Mononuclear cell (primary cell): ENCODE measurements around the gene WWOX. TPM values are rescaled to one million over a fixed set of nuclear protein-coding genes. Genes with fewer than 3 reads are reported as not detected.

Experiments used
- H3K27me3 ChIP-seq: 2 replicates; pipeline ENCODE4 v1.6.0; 2011; ENCODE audit warnings: low read length, control low read depth; ENCODE audit not compliant: insufficient read depth
- H3K4me1 ChIP-seq: 2 replicates; pipeline ENCODE4 v1.5.1; 2011; ENCODE audit warnings: mild to moderate bottlenecking, low read length, control low read depth; ENCODE audit not compliant: insufficient read depth
- H3K4me3 ChIP-seq: 2 replicates; pipeline ENCODE4 v1.5.1; 2011; ENCODE audit warnings: mild to moderate bottlenecking, low read length, moderate library complexity
- H3K9me3 ChIP-seq: 2 replicates; pipeline ENCODE4 v1.5.1; 2011; ENCODE audit warnings: low read depth, mild to moderate bottlenecking, control low read depth, low read length
- total RNA-seq: library from RNA; depleted of rRNA; stranded (reverse); fragments of >200 nt; gene quantifications from one replicate; pipeline ENCODE4 v1.2.3, GENCODE V29; 2012

WWOX gene
- total RNA-seq, 1 donor = 22.7 TPM

- Histone ChIP-seq H3K9me3 (no peaks in the 10 kb centered on the region), H3K4me1 (no peaks in the 10 kb centered on the region), H3K4me3 (no peak overlapping the region), H3K27me3 (no peaks in the 10 kb centered on the region)
These were observed 564.2 kb downstream of the WWOX start for GRCh38 chr16:78663690-78664089.

GRCh38 chr16:78664811-78665772 lies 565.6 kb downstream of the WWOX start:
- Histone ChIP-seq H3K4me3 (no peak overlapping the region), H3K9me3 (no peaks in the 10 kb centered on the region), H3K27me3 (no peaks in the 10 kb centered on the region), H3K4me1 (no peaks in the 10 kb centered on the region)

DNA sequence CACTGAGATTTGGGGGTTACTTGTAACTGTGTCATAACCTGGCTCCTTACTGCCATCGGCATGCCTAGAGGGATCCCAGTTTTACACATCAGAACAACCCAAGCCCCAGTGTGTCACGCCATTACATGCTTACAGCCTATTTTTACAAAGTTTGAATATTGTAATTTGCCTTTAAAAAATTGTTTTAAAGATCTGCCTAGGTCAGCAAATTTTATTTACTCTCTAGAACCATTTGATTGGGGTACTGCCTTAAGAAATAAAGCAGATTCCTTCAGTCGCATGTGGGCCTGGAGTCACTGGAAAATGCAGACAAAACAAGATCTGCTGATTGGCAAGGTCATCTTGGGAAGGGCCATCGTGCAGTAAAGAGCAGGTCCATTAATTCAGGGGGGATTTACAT lies 566.9 kb downstream of the WWOX start:
- Histone ChIP-seq H3K4me3 (no peak overlapping the region), H3K27me3 (no peaks in the 10 kb centered on the region), H3K9me3 (no peaks in the 10 kb centered on the region), H3K4me1 (no peaks in the 10 kb centered on the region)

- Histone ChIP-seq H3K27me3 (no peaks in the 10 kb centered on the region), H3K4me3 (no peak overlapping the region), H3K4me1 (no peaks in the 10 kb centered on the region), H3K9me3 (no peaks in the 10 kb centered on the region)
These were observed 568.2 kb downstream of the WWOX start for GRCh38 chr16:78667675-78668074.

- no peaks in the 10 kb centered on the region for H3K27me3 ChIP-seq
- no peaks in the 10 kb centered on the region for H3K9me3 ChIP-seq
- H3K4me1 ChIP-seq = no peaks in the 10 kb centered on the region
- no peak overlapping the region for H3K4me3 ChIP-seq
These were observed 568.9 kb downstream of the WWOX start for GRCh38 chr16:78668393-78668792.

- Histone ChIP-seq H3K27me3 (no peaks in the 10 kb centered on the region), H3K4me1 (no peaks in the 10 kb centered on the region), H3K4me3 (no peak overlapping the region), H3K9me3 (no peaks in the 10 kb centered on the region)
These were observed 570.5 kb downstream of the WWOX start for GRCh38 chr16:78669994-78670393.

DNA sequence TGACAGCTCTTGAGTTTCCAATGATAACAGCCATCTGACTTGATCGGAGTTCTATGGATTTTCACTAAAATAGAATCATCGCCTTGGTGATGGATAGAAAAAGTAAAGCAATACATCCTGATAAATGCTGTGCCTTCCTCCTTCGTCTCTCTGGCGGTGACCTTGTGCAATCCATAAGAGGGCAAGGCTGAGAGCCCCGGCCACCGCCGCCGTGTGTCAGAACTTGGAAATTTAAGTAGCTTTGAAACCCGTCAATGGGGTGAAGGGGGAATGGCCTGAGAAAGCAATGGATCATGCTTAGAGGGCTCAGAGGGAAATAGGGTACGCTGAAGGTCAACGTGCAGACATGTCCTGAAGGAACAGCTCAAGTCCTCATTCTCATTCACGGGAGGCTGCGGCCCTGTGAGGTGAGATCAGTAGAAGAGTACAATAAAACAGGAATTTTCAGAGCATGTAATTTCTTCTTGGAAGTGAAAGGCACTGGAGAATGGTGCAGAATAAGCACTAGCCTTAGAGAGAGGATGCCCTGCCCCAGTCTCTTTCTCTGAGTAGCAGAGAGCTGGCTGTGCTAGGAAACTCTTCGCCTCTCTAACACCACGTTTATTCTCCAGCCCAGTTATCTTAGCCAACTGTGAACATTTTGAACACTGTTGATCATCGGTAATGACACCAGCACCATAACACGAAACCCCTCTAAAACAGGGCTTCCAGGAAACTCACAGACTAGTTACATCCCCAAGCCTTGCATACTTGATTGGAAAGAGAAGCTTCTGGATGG lies 573.5 kb downstream of the WWOX start:
- no peaks in the 10 kb centered on the region for H3K9me3 ChIP-seq
- no peaks in the 10 kb centered on the region for H3K27me3 ChIP-seq
- no peaks in the 10 kb centered on the region for H3K4me1 ChIP-seq
- no peak overlapping the region for H3K4me3 ChIP-seq

GRCh38 chr16:78673884-78674283 lies 574.4 kb downstream of the WWOX start:
- no peak overlapping the region for H3K4me3 ChIP-seq
- H3K27me3 ChIP-seq = no peaks in the 10 kb centered on the region
- no peaks in the 10 kb centered on the region for H3K4me1 ChIP-seq
- no peaks in the 10 kb centered on the region for H3K9me3 ChIP-seq

- no peaks in the 10 kb centered on the region for H3K9me3 ChIP-seq
- H3K4me1 ChIP-seq = no peaks in the 10 kb centered on the region
- no peak overlapping the region for H3K4me3 ChIP-seq
- no peaks in the 10 kb centered on the region for H3K27me3 ChIP-seq
These were observed 575.9 kb downstream of the WWOX start for GRCh38 chr16:78675312-78675711.

DNA sequence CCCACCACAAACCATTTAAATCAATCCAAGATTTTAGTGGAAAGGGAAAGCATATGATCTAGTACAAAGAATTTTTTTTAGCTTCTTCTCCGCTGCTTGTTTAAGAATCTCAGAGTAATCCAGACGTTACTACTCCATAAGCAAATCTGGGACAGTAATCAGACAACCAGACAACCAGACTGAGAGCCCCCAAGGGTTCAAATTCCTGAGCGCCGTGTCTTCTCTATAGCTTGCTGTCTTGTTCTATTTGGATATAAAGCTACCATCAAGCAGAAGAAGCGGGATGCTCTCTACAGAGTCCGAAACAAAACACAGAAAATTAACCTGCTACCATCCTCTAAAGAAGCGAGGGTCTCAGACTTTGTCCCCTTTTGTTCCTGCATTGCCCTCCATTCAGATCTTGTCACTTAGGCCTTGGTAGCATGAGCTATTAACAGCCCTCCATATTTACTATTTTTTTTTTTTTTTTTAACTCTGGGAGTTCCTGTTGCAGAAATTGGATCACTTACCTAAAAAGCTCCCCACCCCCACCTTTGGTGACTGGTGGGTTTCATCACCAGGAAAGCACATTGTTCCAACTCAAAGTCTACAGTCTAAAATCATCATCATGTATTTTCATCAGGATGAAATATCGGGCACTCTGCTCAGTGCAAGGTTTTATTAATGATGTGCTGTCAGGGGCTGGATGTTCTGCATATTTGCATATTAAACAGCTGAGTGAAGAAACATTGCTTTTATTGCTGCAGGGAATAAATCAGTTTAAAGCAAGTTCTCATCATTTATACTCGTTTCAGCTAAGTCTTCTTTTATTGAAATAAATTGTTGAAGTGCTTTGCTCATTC lies 576.7 kb downstream of the WWOX start:
- Histone ChIP-seq H3K4me3 (no peak overlapping the region), H3K27me3 (no peaks in the 10 kb centered on the region), H3K9me3 (no peaks in the 10 kb centered on the region), H3K4me1 (no peaks in the 10 kb centered on the region)

DNA sequence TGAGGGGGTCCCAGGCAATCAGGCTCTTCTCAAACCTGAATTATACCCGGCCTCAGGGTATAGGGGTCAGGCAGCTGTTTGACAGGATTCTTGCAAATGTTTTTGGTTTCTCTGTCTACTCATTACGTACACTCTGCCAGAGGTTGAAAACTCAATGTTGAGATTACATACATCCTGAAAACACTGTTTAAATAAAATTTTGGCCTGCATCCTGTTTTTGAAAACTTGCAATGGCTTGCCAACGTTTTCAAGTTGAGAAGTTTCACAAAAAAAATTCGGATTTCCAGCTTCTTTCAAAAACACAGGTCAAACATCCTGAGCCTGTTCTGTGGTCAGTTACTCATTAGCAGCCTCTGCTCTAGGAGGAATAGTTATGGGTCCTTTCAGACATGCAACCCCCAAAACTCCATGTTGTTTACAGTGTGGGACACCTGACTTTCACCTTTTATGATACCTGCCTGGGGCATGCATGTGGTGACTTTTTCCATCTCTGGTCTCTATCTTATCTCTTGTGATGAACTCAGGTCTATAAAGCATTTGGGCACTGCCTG lies 577.8 kb downstream of the WWOX start:
- Histone ChIP-seq H3K4me1 (no peaks in the 10 kb centered on the region), H3K9me3 (no peaks in the 10 kb centered on the region), H3K27me3 (no peaks in the 10 kb centered on the region), H3K4me3 (no peak overlapping the region)

- H3K27me3 ChIP-seq = no peaks in the 10 kb centered on the region
- H3K4me3 ChIP-seq = no peak overlapping the region
- H3K9me3 ChIP-seq = no peaks in the 10 kb centered on the region
- H3K4me1 ChIP-seq = no peaks in the 10 kb centered on the region
These were observed 580.1 kb downstream of the WWOX start for GRCh38 chr16:78679546-78679945.

DNA sequence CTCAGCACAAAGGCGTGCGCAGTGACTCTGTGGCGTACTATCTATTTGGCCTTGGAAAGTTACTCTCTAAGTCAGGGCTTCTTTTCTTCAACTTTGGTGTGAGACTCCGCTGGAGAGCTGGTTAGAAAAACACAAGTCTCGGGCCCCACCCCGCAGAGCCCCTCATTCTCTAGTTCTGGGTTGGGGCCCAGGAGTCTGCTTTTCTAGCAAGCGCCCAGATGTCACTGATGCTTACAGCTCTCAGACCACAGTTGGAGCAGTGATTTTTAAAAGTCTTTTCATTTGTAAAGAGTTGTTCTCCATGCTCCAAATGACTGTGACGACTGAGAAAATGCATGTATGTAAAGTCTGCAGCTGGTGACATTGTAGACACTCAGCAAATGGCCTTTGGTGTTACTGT lies 582.3 kb downstream of the WWOX start:
- no peak overlapping the region for H3K4me3 ChIP-seq
- H3K4me1 ChIP-seq = no peaks in the 10 kb centered on the region
- H3K9me3 ChIP-seq = no peaks in the 10 kb centered on the region
- H3K27me3 ChIP-seq = no peaks in the 10 kb centered on the region

DNA sequence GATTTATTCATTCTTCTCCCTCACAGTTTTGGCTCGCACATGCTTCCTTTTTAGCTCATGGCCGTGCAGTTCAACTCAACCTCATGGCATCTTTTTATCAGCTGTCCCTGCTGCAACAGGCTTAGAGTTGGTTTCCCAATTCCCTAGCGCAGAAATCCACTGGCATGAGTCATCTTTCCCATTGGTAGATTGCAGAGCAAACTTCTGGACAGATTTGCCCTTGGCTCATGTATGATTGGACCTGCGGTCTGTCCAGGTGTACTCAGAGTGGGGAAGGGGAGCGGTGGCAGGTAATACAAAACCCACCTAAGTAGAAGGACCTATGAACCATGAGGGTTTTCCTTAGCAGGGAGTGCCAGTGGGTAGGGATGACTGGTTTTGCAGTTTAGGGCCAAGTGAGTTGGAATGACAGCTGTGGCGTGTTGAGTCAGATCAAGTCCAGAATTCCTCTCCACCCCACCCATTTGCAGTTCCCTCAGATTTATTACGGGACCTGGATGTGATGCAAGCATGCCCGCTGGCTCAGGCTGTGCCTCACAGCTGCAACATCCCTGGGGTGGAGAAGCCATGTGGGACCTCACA lies 584.7 kb downstream of the WWOX start:
- Histone ChIP-seq H3K27me3 (no peaks in the 10 kb centered on the region), H3K9me3 (no peaks in the 10 kb centered on the region), H3K4me3 (no peak overlapping the region), H3K4me1 (no peaks in the 10 kb centered on the region)
